Measurements from ENCODE around the gene HRH3. TPM values are rescaled to one million over a fixed set of nuclear protein-coding genes. Genes with fewer than 3 reads are reported as not detected.

The HRH3 gene
- total RNA-seq, 1 donor from 2014 or later, result not detected

DNA sequence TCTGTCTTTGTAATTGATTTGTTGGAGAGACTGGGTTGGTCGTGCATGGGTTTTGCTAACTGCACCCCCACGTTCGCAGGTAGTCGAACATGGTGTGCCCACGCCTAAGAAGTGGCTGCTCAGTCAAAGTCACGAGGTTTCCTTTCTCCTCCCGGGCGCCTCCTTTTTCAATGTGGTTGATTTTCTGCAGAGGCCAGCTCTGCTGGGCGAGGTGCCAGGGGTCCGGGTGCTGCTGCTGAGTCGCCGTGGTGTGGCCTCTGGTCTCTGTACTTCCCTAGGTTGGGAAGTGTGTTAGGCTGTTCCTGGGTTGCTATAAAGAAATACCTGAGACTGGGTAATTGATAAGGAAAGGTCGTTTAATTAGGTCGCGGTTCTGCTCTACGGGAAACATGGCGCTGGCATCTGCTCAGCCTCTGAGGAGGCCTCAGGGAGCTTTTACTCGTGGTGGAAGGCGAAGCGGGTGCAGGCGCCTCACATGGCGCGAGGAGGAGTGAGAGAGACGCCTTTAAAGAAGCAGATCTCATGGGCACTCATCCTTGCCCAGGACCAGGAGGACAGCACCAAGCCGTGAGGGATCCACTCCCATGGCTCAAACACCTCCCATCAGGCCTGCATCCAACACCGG is 32.4 kb upstream of the HRH3 start:
- Mint-ChIP-seq H3K36me3 (ENCODE audit: unreplicated experiment) (peaks cover 8% of the 10 kb centered on the region), H3K9me3 (ENCODE audit: unreplicated experiment) (no peaks in the 10 kb centered on the region), H3K4me3 (ENCODE audit: unreplicated experiment) (no peak overlapping the region), H3K27me3 (ENCODE audit: unreplicated experiment) (no peaks in the 10 kb centered on the region), H3K4me1 (ENCODE audit: unreplicated experiment) (peaks cover 3% of the 10 kb centered on the region), H3K27ac (ENCODE audit: unreplicated experiment) (no peak overlapping the region)
- no peak for DNase-seq (ENCODE audit: extremely low spot score, unreplicated experiment)
- no peak for TF ChIP-seq CTCF (IDR thresholded peaks at IDR 0.05)

GRCh38 chr20:62248890-62249560 is 28.9 kb upstream of the HRH3 start:
- H3K27me3 Mint-ChIP-seq (ENCODE audit: unreplicated experiment), result no peaks in the 10 kb centered on the region
- no peak overlapping the region for H3K27ac Mint-ChIP-seq (ENCODE audit: unreplicated experiment)
- H3K36me3 Mint-ChIP-seq (ENCODE audit: unreplicated experiment), result peaks cover 4% of the 10 kb centered on the region
- H3K4me3 Mint-ChIP-seq (ENCODE audit: unreplicated experiment), result no peak overlapping the region
- no peaks in the 10 kb centered on the region for H3K9me3 Mint-ChIP-seq (ENCODE audit: unreplicated experiment)
- no peak for TF ChIP-seq CTCF (IDR thresholded peaks at IDR 0.05)
- peaks cover 3% of the 10 kb centered on the region for H3K4me1 Mint-ChIP-seq (ENCODE audit: unreplicated experiment)
- DNase-seq (ENCODE audit: extremely low spot score, unreplicated experiment), result no peak

- peaks cover 4% of the 10 kb centered on the region for H3K36me3 Mint-ChIP-seq (ENCODE audit: unreplicated experiment)
- H3K4me3 Mint-ChIP-seq (ENCODE audit: unreplicated experiment), result no peak overlapping the region
- no peak for TF ChIP-seq CTCF (IDR thresholded peaks at IDR 0.05)
- H3K27me3 Mint-ChIP-seq (ENCODE audit: unreplicated experiment), result no peaks in the 10 kb centered on the region
- no peak overlapping the region for H3K27ac Mint-ChIP-seq (ENCODE audit: unreplicated experiment)
- H3K9me3 Mint-ChIP-seq (ENCODE audit: unreplicated experiment), result no peaks in the 10 kb centered on the region
- no peak for DNase-seq (ENCODE audit: extremely low spot score, unreplicated experiment)
- peaks cover 4% of the 10 kb centered on the region for H3K4me1 Mint-ChIP-seq (ENCODE audit: unreplicated experiment)
These were observed 27.0 kb upstream of the HRH3 start for GRCh38 chr20:62246872-62247652.

- H3K27me3 Mint-ChIP-seq (ENCODE audit: unreplicated experiment), result no peaks in the 10 kb centered on the region
- no peak overlapping the region for H3K27ac Mint-ChIP-seq (ENCODE audit: unreplicated experiment)
- no peak for TF ChIP-seq CTCF (IDR thresholded peaks at IDR 0.05)
- H3K36me3 Mint-ChIP-seq (ENCODE audit: unreplicated experiment), result peaks cover 8% of the 10 kb centered on the region
- no peak for DNase-seq (ENCODE audit: extremely low spot score, unreplicated experiment)
- no peaks in the 10 kb centered on the region for H3K9me3 Mint-ChIP-seq (ENCODE audit: unreplicated experiment)
- no peak overlapping the region for H3K4me3 Mint-ChIP-seq (ENCODE audit: unreplicated experiment)
- H3K4me1 Mint-ChIP-seq (ENCODE audit: unreplicated experiment), result peaks cover 9% of the 10 kb centered on the region
These were observed 26.4 kb upstream of the HRH3 start for GRCh38 chr20:62246431-62246830.

DNA sequence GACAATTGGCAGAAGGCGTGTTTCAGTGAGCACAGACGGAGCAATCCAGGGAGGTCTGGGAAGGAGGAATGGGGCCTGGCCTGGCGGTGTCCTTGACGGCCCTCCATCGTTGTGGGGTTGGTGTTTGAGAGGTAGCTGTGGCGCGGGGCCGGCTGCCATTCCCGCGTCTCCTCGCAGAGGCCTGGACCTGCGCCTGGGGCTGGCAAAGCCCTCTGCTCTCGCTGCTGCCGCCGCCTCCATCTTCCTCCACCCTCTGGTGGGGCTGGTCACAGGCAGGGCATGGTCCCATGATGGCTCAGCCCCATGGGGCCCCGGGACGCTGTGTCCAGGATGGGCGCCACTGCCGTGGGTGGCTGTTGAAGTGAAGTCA is 25.8 kb upstream of the HRH3 start:
- no peak overlapping the region for H3K27ac Mint-ChIP-seq (ENCODE audit: unreplicated experiment)
- no peaks in the 10 kb centered on the region for H3K27me3 Mint-ChIP-seq (ENCODE audit: unreplicated experiment)
- no peaks in the 10 kb centered on the region for H3K9me3 Mint-ChIP-seq (ENCODE audit: unreplicated experiment)
- peaks cover 13% of the 10 kb centered on the region for H3K4me1 Mint-ChIP-seq (ENCODE audit: unreplicated experiment)
- H3K36me3 Mint-ChIP-seq (ENCODE audit: unreplicated experiment), result peaks cover 10% of the 10 kb centered on the region
- no peak for DNase-seq (ENCODE audit: extremely low spot score, unreplicated experiment)
- TF ChIP-seq CTCF (IDR thresholded peaks at IDR 0.05), result no peak
- no peak overlapping the region for H3K4me3 Mint-ChIP-seq (ENCODE audit: unreplicated experiment)
